Left lung (tissue), 14 donors: ENCODE data around the gene TJP2. TPM values are rescaled to one million over a fixed set of nuclear protein-coding genes. Genes with fewer than 3 reads are reported as not detected.
A peak's percentile ranks its signal among the peaks of the same experiment; 100 is the strongest.

Source experiments
- ATAC-seq: fragments of 200-7000 bp; cut with Tn5 transposase; one replicate; pipeline ENCODE4 v1.9.1; 2020; ENCODE audit warnings: moderate library complexity
- DNase-seq, 4 donors: peaks; one replicate each; pipeline ENCODE4 v3.0.0-alpha.2; 2013 to 2020
- H3K27ac ChIP-seq, 2 donors: fragments of 200-600 bp; sonication (generic) in 1 of 2; one replicate each; pipeline versions ENCODE4 v1.5.0 to v1.8.0; 2020 to 2021
- H3K27me3 ChIP-seq, 2 donors: fragments of 200-600 bp; sonication (generic) in 1 of 2; one replicate each; pipeline versions ENCODE4 v1.5.0 to v1.8.0; 2020 to 2021
- H3K36me3 ChIP-seq, 2 donors: fragments of 200-600 bp; sonication (generic) in 1 of 2; one replicate each; pipeline versions ENCODE4 v1.5.0 to v1.8.0; 2020 to 2021
- H3K4me1 ChIP-seq, 2 donors: fragments of 200-600 bp; one replicate each; pipeline ENCODE4 v1.8.0; 2021
- H3K4me3 ChIP-seq, 2 donors: fragments of 200-600 bp; sonication (generic) in 1 of 2; one replicate each; pipeline versions ENCODE4 v1.5.0 to v1.8.0; 2020 to 2021; ENCODE audit warnings: mild to moderate bottlenecking in 1 of 2
- H3K9me3 ChIP-seq, 2 donors: fragments of 200-600 bp; sonication (generic) in 1 of 2; one replicate each; pipeline versions ENCODE4 v1.5.0 to v1.8.0; 2020 to 2021
- CTCF ChIP-seq, 2 donors: fragments of 200-600 bp; sonication (generic) in 1 of 2; IDR thresholded peaks; one replicate each; pipeline versions ENCODE4 v1.5.0 to v1.8.0; 2021; ENCODE audit warnings: antibody characterized with exemption in 2 of 2
- intact Hi-C, 2 donors: fragments of 100-400 bp; cut with DNase I; formaldehyde crosslinking; loops; one replicate each; pipeline versions ENCODE4 v1.11.2 to v1.14.2; 2022
- long read RNA-seq, 12 donors: library from polyadenylated mRNA in 2 of 12; unstranded in 2 of 12; transcript quantifications; one replicate each; pipeline ENCODE4 v2.0.0 and lab custom pipeline, GENCODE V29; 2019 to 2026
- polyA plus RNA-seq, 6 donors: library from polyadenylated mRNA; unstranded; fragments of 120-200 nt; gene quantifications; one replicate each; pipeline ENCODE4 v1.2.1, GENCODE V29; 2013; ENCODE audit not compliant: insufficient read length in 6 of 6
- total RNA-seq, 2 donors: library from RNA; stranded (reverse); fragmentation: NEBNext Ultra II Directional; extraction: Animal tissue kit (Norgen Biotek cat#: 25700); gene quantifications; one replicate each; pipeline ENCODE4 v1.2.1, GENCODE V29; 2021
- donor health status: DM: no; HTN: yes; CAD: no.
- donor health status: DM: no; HTN: no; CAD: no.

The TJP2 gene
- total RNA-seq (100 to 1,000 TPM in 1 of 2 donors, 10 to 100 TPM in 1; 93.0 to 116 TPM), polyA plus RNA-seq (100 to 1,000 TPM; 103 to 139 (median 117) TPM)
- long read RNA-seq, donor 1, partial matches to known transcripts: 50 of 53 reads
- long read RNA-seq, donor 1, other reads (novel, unspliced or antisense): 0 of 53 reads
- long read RNA-seq, donor 2, partial matches to known transcripts: 37 of 42 reads
- long read RNA-seq, donor 2, other reads (novel, unspliced or antisense): 0 of 42 reads
- long read RNA-seq, donor 3, partial matches to known transcripts: 12 of 13 reads
- long read RNA-seq, donor 3, other reads (novel, unspliced or antisense): 0 of 13 reads
- long read RNA-seq, donor 4, partial matches to known transcripts: 3 of 5 reads
- long read RNA-seq, donor 4, other reads (novel, unspliced or antisense): 2 of 5 reads
- long read RNA-seq, donor 5, partial matches to known transcripts: 35 of 38 reads
- long read RNA-seq, donor 5, other reads (novel, unspliced or antisense): 0 of 38 reads
- long read RNA-seq, donor 6, partial matches to known transcripts: 13 of 13 reads
- long read RNA-seq, donor 6, other reads (novel, unspliced or antisense): 0 of 13 reads
- long read RNA-seq, donor 7, partial matches to known transcripts: 19 of 19 reads
- long read RNA-seq, donor 7, other reads (novel, unspliced or antisense): 0 of 19 reads
- long read RNA-seq, donor 8, full-length matches to known transcripts: 2 of 29 reads
- long read RNA-seq, donor 8, partial matches to known transcripts: 27 of 29 reads
- long read RNA-seq, donor 8, other reads (novel, unspliced or antisense): 0 of 29 reads
- long read RNA-seq, donor 9: 0 reads
- long read RNA-seq, donor 10, partial matches to known transcripts: 7 of 7 reads
- long read RNA-seq, donor 10, other reads (novel, unspliced or antisense): 0 of 7 reads
- long read RNA-seq, donor 11, full-length matches to known transcripts: 2 of 26 reads
- long read RNA-seq, donor 11, partial matches to known transcripts: 24 of 26 reads
- long read RNA-seq, donor 11, other reads (novel, unspliced or antisense): 0 of 26 reads
- long read RNA-seq, donor 12, partial matches to known transcripts: 18 of 18 reads
- long read RNA-seq, donor 12, other reads (novel, unspliced or antisense): 0 of 18 reads

- H3K27me3 ChIP-seq: no peaks in the 10 kb centered on the region
- TF ChIP-seq CTCF (IDR thresholded peaks at IDR 0.05): no peak
- H3K27ac ChIP-seq: peak within 1 kb of the TSS; percentile 75 to 87
- H3K36me3 ChIP-seq: no peaks in the 10 kb centered on the region
- DNase-seq (peak; percentile 67 to 92 (median 73)), ATAC-seq (peak; percentile 69)
- no peaks in the 10 kb centered on the region for H3K9me3 ChIP-seq
- H3K4me1 ChIP-seq: peaks cover 7 to 85% of the 10 kb centered on the region in 2 donors
- peak within 1 kb of the TSS; percentile 56 to 65 for H3K4me3 ChIP-seq
- intact Hi-C loops: no loop called here
Observed at GRCh38 chr9:69173891-69174615, at the start of gene TJP2. TJP2 (plus strand) TSS chr9:69174277; CDS start chr9:69174373, 96 bp downstream.

DNA sequence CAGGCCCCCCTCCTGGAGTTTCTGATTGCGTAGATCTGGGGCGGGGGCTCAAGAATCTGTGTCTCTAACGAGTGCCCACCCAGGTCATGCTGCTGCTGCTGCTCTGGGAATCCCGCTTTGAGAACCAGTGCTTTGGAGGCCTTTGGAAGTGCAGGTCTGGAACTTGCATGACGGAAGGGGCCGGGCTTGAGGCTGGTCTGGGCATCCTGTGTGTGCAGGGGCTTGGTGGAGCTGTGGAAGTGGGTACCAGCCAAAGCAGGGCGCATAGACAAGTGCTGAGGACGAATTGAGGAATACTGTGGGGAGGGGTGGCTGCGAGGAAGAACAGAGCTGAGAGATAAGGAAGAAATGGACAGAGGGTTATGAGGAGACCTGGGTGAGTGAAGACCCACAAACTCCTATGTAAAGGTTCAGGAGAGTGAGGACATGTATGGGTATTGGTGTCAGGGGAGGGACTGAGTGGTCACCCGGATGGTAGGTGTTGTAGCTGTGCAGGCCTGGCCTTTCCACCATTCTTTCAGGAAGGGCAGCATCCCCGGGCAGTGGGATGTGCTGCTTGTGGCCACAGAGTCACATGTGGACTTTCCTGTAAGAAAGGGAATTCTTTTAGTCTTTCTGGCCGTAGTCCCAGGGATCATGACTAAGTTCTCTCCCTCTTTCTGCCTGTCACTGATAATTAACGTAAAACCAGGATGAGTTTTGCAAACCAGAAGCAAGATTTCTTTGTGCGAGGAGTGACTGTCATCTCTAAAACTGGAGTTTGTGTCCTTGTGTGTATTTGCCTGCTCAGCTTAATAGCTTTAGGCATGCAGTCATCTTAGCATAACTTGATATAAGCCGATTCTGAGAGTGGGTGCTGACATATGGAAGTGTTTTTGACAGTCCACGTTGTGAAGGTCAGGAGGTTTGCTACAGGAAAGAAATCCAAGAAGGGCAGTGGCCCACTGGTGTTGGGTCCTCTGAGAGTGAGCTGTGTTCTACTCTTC is 43.3 kb upstream of the TJP2 start:
- H3K9me3 ChIP-seq: no peaks in the 10 kb centered on the region
- no peak for TF ChIP-seq CTCF (IDR thresholded peaks at IDR 0.05)
- H3K36me3 ChIP-seq: no peaks in the 10 kb centered on the region
- H3K4me3 ChIP-seq: no peak overlapping the region
- intact Hi-C loops: no loop called here
- ATAC-seq (peak; percentile 27), DNase-seq (no peak)
- H3K27ac ChIP-seq: peak overlapping the region; percentile 20 to 45
- H3K27me3 ChIP-seq: no peaks in the 10 kb centered on the region
- peaks cover 9 to 25% of the 10 kb centered on the region in 2 donors for H3K4me1 ChIP-seq

DNA sequence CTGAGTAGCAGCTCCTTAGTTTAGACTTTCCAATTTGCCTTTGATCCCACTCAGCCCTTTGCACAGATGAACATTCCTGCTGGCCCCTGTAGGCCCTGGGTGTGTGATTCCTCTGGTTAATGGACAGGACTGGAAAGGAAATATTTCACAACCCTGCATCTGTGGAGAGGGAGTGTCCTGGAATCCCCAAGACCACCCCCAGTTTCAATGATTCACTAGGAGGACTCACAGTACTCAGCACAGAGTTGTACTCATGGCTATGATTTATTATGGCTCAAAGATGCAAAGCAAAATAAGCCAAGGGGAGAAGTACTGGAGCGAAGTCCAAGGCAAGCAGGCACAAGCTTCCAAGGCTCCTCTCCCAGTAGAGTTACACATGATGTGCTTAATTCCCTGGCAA is 42.4 kb upstream of the TJP2 start:
- no peak for DNase-seq
- intact Hi-C loops: no loop called here

More for the DNA sequence above, 42.4 kb upstream of the TJP2 start:
- Histone ChIP-seq H3K9me3 (no peaks in the 10 kb centered on the region), H3K4me1 (peaks cover 9 to 25% of the 10 kb centered on the region in 2 donors), H3K36me3 (no peaks in the 10 kb centered on the region), H3K27me3 (no peaks in the 10 kb centered on the region), H3K27ac (peak overlapping the region; percentile 18 to 45), H3K4me3 (no peak overlapping the region)
- ATAC-seq: peak; percentile 64
- no peak for TF ChIP-seq CTCF (IDR thresholded peaks at IDR 0.05)
